Suppressor macrophage treated with lipopolysaccharide for 1 hour (primary cell): Measurements from ENCODE around the gene WDR74.
A peak's percentile ranks its signal among the peaks of the same experiment; 100 is the strongest.
"Not testable (repeated sequence)": the region's sequence is repeated elsewhere in the genome, so short reads cannot be mapped to it uniquely, and the experiment has no call there.

Experiments used
- DNase-seq, 3 donors: peaks; one replicate each; pipeline ENCODE4 v3.0.0-alpha.2; 2020 to 2022

WDR74 gene

DNA sequence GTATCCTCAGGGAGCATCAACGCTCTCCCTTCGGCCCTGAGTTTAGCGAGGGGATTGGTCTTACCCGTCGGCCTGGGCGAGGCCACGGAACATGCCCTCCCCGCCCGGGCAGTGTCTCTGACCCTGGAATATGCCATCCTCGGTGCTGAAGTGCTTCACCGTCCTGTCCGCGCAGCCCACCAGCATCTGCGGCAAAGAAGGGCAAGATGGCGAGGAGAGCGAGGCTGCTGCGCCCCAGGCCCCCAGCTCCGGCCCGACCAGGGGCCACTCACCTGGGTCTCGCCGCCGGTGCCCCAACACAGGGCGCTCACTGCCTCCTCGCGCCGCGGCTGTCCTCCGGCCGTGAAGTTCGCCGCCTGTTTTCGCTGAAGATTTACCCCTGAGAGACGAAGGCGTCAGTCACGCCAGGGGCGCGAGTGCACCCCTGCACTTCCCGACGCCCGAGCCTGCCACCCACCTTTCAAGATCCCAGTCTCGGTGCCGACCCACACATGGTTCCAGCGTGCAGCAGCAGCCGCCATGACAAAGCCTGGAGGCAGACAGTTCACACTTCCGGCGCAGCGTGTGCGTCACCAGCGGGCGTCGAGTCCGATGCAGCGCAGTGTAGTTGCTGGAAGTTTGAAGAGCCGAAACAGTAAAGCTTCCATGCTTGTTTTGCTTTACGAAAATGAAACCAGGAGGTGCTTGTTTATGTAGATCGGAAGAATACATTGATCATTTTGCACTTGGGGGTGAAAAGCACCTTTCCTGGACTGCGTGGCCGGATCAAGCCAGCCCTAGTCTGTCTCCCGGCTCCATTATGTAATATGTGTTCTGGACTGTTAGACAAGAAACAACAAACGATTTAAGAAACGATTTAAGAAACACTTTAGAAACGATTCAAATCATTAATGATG lies at the start of gene WDR74:
Gene WDR74 (minus strand): TSS at position 541 of the 896 bp plus-strand sequence. CDS start 20 bp downstream, at position 521.
- DNase-seq = peak; percentile 96 to 98 (median 97)

DNA sequence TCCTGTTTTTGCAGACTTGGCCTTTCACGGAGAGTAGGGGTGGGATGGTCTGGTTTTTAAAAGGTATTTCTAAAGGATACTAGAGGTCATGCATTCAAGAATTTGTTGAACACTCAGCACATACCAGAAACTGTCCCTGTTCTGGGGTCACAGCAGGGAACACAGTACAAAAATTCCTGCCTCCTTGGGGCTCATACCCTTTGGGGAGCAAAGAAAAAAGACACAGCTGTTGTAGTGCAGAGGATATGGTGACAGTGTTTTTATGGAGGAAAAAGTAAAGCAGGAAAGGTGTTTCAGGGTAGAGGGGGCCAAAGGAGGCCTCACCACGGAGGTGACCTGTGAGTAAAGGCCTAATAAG lies 49.7 kb upstream of the WDR74 start:
- DNase-seq = no peak

DNA sequence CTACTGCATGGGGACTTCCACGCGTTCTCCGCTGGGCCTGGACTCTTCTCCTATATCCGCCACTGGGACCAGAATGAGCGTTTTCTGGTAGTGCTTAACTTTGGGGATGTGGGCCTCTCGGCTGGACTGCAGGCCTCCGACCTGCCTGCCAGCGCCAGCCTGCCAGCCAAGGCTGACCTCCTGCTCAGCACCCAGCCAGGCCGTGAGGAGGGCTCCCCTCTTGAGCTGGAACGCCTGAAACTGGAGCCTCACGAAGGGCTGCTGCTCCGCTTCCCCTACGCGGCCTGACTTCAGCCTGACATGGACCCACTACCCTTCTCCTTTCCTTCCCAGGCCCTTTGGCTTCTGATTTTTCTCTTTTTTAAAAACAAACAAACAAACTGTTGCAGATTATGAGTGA lies 49.0 kb upstream of the WDR74 start:
- DNase-seq = no peak

DNA sequence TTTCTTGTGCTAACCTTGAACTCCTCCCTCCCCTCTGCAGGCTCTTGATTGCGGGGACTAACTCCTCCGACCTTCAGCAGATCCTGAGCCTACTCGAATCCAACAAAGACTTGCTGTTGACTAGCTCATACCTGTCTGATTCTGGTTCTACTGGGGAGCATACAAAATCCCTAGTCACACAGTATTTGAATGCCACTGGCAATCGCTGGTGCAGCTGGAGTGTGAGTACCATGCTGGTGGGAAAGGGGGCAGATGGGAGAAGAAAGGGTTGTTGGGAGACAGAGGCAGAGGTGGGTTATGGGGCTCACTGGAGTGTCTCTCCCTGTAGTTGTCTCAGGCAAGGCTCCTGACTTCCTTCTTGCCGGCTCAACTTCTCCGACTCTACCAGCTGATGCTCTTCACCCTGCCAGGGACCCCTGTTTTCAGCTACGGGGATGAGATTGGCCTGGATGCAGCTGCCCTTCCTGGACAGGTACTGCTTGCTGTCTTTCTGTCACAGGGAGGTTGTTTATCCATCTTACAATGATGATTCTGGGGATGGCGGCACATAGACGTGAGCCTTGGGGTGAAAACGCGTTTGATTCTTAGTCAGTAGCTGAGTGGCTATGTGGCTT lies 45.9 kb upstream of the WDR74 start:
- DNase-seq = no peak

GRCh38 chr11:62883673-62884072 lies 44.3 kb upstream of the WDR74 start:
- DNase-seq = no peak

GRCh38 chr11:62882788-62883501 lies 43.6 kb upstream of the WDR74 start:
- peak; percentile 29 to 50 (median 43) for DNase-seq

DNA sequence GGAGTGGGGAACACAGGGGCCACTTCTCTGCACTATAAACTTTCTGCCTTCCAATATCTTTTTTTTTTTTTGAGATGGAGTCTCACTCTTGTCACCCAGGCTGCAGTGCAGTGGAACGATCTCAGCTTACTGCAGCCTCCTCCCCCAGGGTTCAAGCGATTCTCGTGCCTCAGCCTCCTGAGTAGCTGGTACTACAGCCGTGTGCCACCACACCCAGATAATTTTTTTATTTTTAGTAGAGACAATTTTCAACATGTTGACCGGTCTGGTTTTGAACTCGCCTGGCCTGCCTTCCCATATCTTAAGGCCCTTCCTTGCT lies 43.0 kb upstream of the WDR74 start:
- peak in 1 of 3 donors; percentile 11 for DNase-seq

DNA sequence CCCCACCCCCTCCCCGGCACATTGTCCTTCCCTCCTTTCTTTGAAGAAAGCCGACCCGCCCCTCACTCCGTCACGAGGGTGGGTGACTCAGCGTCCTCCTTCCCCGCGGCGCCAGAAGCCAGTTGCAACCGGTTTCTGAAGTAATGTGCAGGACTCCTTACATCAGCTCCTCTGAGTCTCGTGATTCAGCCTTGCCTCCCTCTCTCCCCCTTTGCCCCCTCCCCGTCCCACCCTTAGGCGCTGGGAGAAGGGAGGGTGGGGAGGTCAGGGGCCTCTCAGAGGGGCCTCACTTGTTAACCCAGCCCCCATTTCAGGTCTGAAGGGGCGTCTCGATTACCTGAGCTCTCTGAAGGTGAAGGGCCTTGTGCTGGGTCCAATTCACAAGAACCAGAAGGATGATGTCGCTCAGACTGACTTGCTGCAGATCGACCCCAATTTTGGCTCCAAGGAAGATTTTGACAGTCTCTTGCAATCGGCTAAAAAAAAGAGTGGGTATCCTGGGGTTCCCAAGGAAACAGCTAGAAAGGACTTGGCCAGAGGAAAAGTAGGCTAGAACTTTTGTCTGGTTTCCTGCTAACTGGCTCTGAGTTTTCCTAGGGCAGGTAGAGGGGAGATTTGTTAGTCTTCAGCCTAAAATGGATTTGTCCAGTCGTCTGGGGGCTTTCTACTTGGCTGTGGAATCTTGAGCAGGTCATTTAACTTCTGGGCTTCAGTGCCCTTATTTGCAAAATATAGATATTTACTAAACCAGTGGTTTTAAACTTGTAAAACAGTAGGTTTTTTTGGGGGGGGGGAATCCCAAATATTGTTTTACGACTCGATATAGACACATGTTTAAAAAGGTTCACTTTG lies 42.4 kb upstream of the WDR74 start:
- DNase-seq = peak; percentile 97

DNA sequence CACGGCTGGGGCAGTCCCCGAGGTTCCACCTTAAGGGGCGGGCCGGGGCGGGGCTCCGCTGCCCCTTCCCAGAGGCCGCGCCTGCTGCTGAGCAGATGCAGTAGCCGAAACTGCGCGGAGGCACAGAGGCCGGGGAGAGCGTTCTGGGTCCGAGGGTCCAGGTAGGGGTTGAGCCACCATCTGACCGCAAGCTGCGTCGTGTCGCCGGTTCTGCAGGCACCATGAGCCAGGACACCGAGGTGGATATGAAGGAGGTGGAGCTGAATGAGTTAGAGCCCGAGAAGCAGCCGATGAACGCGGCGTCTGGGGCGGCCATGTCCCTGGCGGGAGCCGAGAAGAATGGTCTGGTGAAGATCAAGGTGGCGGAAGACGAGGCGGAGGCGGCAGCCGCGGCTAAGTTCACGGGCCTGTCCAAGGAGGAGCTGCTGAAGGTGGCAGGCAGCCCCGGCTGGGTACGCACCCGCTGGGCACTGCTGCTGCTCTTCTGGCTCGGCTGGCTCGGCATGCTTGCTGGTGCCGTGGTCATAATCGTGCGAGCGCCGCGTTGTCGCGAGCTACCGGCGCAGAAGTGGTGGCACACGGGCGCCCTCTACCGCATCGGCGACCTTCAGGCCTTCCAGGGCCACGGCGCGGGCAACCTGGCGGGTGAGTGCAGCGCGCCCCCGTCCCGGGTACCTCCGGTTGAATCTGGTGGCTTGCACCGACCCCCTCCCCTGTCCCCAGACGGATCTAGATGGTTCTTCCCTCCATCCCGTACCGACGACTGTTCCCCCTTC lies 41.6 kb upstream of the WDR74 start, which contains the start of gene SLC3A2:
Gene SLC3A2 (plus strand): TSS at position 94 of the 776 bp plus-strand sequence. CDS start 128 bp downstream, at position 222.
- peak; percentile 79 to 94 (median 89) for DNase-seq

- peak; percentile 79 to 86 (median 81) for DNase-seq
Measured at GRCh38 chr11:62880231-62880802, 40.9 kb upstream of the WDR74 start.

- no peak for DNase-seq
Measured at GRCh38 chr11:62879235-62879978, 40.0 kb upstream of the WDR74 start.

DNA sequence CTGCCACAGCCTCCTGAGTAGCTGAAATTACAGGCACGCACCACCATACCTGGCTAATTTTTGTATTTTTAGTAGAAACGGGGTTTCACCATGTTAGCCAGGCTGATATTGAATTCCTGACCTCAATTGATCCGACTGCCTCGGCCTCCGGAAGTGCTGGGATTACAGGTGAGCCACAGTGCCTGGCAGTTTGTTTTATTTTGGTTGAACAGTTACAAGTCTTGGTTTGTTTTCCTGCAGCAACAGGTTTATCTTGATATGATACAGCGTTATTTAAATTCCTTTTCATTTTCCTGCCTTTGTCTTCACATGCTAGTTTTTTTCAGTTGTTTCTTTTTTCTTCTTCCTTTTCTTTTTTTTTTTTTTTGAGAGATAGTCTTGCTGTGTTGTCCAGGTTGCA lies 37.3 kb upstream of the WDR74 start:
- DNase-seq = no peak

GRCh38 chr11:62875698-62876478 lies 36.5 kb upstream of the WDR74 start:
- DNase-seq = no peak

DNA sequence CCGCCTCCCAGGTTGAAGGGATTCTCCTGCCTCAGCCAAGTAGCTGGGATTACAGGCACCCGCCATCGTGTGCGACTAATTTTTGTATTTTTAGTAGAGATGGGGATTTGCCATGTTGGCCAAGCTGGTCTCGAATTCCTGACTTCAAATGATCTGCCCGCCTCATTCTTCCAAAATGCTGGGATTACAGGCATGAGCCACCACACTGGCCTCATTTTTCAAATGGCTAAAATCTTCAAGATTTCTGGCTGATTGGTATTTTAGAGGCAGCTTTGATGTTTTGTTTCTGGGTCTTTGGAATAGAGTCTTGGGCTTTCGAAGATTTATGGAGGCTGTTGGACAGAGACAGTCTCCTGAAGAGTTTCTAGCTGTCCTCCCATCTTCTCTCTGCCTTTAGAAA lies 35.5 kb upstream of the WDR74 start:
- DNase-seq = no peak

DNA sequence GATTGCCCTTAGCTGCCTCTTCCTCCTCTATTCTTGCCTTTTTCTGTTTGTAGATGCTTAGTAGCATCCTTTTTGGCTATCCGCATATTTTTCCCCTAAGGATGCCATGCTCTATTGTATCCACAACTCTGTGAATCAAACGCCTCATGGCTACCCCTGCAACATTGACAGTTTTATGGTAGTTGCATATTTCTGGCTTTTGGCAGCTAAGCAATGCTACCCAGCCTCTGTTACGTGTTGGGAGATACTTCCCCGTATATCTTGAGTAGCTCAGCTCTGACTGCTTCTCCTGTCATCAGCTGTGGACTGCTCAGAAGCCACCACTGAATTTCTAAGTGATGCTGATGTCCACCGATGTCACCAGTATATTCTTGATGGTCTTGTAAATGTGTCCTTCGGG lies 26.2 kb upstream of the WDR74 start:
- DNase-seq = no peak

- DNase-seq = no peak
Measured at GRCh38 chr11:62863687-62864335, 24.4 kb upstream of the WDR74 start.

GRCh38 chr11:62861564-62862192 lies 22.3 kb upstream of the WDR74 start:
- DNase-seq = not testable (repeated sequence)

DNA sequence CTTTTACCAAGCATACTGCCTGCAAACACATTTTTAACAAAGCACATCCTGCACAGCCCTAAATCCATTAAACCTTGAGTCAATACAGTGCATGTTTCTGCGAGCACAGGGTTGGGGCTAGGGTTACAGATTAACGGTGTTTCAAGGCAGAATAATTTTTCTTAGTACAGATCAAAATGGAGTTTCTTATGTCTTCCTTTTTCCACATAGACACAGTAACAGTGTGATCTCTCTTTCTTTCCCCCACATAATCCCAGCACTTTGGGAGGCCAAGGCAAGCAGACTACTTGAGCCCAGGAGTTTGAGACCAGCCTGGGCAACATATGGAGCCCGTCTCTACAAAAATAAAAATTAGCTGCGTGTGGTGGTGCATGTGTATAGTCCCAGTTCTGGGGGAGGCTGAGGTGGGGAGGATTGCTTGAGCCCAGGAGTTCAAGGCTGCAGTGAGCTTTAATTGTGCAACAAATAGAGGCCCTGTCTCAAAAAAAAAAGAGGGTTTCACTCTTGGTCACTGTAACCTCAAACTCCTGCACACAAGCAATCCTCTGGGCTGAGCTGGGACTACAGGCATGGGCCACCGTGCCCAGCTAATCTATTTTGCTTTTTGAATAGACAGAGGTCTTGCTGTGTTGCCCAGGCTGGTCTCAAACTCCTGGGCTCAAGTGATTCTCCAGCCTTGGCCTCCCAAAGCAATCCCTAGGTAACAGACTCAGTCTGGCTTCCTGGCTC lies 21.6 kb upstream of the WDR74 start:
- DNase-seq = no peak
